Stimulated activated CD8-positive, alpha-beta memory T cell treated with anti-CD3 and anti-CD28 coated beads, Interleukin-15, amount 100 ng/mL, for 48 hours (primary cell): ENCODE measurements around the gene ZHX3.

Source experiments
- DNase-seq, 2 donors: peaks; one replicate each; pipeline ENCODE4 v3.0.0-alpha.2; 2020; ENCODE audit warnings: low read depth in 2 of 2

The ZHX3 gene

DNA sequence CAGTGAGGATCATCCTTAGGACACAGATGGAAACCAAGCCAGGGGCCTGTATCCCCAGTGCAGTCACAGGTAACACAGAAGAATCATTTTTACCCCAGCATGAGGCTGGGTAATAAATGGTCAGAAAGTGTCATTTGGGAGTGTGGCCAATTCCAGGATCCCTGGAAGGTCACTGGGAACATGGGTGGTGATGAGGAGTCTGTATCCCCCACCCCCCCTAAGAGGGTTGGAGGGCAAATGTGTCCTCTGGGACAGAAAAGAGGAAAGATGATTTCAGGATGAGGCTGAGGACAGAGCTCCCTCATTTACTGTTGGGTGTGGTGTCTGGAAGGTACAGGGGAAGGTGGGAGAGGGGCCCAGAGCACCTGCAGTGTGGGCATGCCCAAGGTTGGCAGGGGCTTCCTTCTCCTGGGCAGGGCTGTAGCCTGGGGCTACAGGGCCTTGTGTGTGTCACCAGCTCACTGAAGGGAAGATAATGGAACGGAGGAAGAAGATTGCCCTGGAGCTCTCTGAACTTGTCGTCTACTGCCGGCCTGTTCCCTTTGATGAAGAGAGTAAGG lies 145.7 kb downstream of the ZHX3 start:
- DNase-seq: no peak

- no peak for DNase-seq
Observed at GRCh38 chr20:41170386-41171105, 147.0 kb downstream of the ZHX3 start.

GRCh38 chr20:41169791-41170351 lies 147.7 kb downstream of the ZHX3 start:
- DNase-seq: no peak

- no peak for DNase-seq
Observed at GRCh38 chr20:41169162-41169690, 148.3 kb downstream of the ZHX3 start.

DNA sequence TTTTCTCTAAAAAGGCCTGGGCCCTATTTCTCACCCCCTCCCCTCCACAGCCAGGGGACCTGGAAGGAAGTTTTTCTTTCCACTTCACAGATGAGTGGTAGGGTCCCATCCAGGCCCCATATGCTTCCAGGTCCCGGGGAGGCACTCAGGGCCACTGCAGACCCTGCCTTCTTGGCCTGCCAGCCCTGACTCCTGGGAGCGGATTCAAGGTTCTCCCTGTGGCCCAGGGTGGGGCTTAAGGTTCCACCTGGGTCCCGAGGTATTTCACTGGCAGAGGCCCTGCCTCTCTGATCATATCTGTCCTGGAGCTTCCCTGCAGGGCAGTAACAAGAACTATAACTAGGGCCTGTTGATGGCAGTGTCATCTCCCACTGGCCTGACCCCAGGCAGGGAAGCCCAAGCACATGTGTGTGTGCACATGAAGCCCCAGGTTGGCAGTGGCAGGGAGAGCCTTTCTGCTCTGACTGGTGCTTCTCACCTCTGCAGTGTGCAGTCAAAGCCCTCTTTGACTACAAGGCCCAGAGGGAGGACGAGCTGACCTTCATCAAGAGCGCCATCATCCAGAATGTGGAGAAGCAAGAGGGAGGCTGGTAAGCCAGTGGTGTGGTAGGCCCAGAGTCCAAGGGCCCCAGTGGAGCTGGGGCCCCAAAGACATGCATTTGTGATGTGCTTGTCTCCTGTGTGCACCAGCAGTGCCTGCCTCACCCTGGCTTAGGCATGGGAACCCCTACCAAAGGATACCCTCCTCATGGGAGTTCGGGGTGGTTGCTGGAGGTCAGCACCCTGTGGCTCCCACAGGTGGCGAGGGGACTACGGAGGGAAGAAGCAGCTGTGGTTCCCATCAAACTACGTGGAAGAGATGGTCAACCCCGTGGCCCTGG lies 149.0 kb downstream of the ZHX3 start:
- no peak for DNase-seq

- no peak for DNase-seq
Observed at GRCh38 chr20:41167481-41168253, 149.9 kb downstream of the ZHX3 start.

- DNase-seq: no peak
Observed at GRCh38 chr20:41167118-41167470, 150.4 kb downstream of the ZHX3 start.

GRCh38 chr20:41166201-41167117 lies 151.1 kb downstream of the ZHX3 start:
- DNase-seq: no peak

DNA sequence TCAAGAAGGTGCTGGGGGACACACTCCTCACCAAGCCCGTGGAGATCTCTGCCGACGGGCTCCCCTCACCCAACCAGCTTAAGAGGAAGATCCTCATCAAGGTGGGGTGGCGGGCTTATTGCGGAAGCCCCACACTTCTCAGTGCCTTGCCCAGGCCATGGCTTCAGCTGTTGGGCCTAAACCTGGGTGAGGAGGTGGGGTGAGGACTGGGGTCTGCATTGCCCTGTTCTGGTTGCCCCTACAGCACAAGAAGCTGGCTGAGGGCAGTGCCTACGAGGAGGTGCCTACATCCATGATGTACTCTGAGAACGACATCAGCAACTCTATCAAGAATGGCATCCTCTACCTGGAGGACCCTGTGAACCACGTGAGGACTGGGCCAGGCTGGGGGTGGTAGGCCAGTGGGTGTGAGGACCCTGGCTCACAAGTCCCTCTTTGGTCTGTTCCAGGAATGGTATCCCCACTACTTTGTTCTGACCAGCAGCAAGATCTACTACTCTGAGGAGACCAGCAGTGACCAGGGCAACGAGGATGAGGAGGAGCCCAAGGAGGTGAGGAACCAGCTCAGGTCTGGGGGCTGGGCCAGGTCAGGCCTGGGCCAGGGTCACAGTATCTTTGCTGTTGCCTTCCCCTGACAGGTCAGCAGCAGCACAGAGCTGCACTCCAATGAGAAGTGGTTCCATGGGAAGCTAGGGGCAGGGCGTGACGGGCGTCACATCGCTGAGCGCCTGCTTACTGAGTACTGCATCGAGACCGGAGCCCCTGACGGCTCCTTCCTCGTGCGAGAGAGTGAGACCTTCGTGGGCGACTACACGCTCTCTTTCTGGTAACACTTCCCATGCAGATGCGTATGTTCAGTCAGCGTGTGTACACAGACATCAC lies 152.3 kb downstream of the ZHX3 start:
- no peak for DNase-seq

DNA sequence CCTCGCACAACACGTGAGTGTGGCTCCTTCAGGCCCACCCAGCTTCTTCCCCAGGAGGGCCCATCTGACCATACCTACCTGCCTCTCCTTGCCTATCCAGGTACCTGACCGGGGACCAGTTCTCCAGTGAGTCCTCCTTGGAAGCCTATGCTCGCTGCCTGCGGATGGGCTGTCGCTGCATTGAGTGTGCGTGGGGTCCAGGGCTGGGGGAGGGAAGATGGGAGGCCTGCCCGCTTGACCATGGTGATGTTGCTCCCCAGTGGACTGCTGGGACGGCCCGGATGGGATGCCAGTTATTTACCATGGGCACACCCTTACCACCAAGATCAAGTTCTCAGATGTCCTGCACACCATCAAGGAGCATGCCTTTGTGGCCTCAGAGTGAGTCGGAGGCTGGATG lies 153.7 kb downstream of the ZHX3 start:
- no peak for DNase-seq

DNA sequence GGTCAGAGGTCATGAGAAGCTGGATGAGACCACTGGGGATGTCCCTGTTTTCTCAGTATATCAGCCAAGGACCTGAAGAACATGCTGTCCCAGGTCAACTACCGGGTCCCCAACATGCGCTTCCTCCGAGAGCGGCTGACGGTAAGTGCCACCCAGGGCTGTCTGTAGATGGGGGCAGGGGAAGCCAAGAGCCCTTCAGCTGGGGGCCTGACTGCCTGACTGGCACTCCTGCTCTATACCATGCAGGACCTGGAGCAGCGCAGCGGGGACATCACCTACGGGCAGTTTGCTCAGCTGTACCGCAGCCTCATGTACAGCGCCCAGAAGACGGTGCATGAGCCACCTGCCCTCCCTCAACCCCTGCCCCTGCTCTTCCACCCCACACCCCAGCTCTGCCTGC lies 155.1 kb downstream of the ZHX3 start:
- no peak for DNase-seq

DNA sequence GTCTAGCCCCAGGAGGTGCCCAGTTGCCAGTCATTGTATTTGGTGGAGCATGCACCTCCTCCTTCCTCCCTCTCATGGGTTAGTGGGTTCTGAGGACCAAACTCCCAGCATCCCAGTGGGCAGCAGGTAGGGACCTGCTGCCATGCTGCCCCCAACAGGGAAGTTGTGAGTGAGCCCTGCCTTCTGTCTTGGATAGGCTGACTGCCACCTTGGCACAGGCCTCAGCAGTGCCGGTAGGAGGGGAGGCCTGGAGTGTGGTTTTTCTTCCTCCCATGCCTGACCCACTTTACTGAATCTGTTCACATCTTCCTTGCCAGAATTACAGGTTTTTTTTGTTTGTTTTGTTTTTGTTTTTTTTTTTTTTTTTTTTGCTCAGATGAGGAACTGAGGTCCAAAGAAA lies 155.6 kb downstream of the ZHX3 start:
- no peak for DNase-seq

GRCh38 chr20:41160686-41161085 lies 156.8 kb downstream of the ZHX3 start:
- DNase-seq: no peak

GRCh38 chr20:41159547-41159946 lies 158.0 kb downstream of the ZHX3 start:
- DNase-seq: no peak

- no peak for DNase-seq
Observed at GRCh38 chr20:41158082-41158625, 159.4 kb downstream of the ZHX3 start.

DNA sequence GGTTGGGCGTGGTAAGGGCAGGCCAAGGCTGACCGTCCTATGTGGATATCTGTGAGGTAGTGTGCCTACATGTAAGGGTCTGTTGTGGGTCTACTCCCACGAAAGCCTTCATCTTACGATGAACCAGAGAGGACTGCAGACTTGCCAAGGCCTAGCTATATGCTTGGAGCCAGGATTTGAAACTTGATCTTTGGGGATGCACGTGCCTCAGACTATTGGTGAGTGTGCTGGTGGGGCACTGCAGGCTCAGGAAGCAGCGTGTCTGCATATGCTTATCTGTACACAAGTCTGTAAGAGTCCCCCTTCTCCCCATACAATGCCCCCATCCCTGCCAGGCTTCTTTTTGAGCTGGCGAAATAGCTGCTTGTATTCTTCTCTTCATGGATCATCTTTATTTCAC lies 162.3 kb downstream of the ZHX3 start:
- no peak for DNase-seq

DNA sequence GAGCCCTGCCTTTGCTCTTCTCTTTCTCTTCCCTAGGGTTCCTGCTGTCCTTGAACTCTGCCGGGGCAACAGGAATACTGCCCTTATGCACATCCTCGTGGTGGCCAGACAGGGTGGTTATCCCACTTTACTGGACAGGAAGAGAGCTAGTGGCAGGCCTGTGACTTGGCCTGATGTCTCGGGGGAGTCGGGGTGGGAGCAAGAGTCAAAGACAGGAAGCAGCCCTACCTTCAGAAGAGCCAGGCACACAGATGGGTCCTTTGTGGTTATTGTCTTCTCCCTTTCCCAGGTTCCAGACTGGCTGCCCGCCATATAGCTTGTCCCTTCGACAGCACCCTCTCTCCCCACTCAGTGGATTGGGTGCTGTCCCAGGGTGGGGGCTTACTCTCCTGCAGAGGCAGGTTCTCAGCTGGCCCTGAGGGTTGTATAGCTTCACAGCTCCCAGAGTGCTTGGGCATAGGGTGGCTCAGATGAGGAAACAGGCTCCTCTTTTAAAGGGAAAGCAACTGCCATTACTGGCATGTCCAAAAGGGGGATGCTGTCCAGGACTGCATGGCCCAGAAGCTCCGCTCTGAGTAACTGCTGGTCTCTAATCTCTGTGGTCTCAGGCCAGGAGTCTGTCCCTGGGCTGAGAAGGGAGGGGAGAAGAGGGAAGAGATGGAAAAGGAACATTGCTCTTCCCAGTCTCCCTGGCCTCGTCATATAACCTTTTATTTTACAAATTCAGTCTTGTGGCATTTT lies 162.9 kb downstream of the ZHX3 start:
- DNase-seq: no peak

- DNase-seq: no peak
Observed at GRCh38 chr20:41152108-41152757, 165.3 kb downstream of the ZHX3 start.
